GM12801 (cell line): ENCODE results near the gene CABCOCO1.

Experiments used
- TF ChIP-seq, protein P1 (sequence below): IDR thresholded peaks from one replicate; pipeline ENCODE4 v1.5.1; 2011; ENCODE audit warnings: control low read depth; ENCODE audit not compliant: insufficient read length; ENCODE audit errors: extremely low read depth

CABCOCO1 gene

DNA sequence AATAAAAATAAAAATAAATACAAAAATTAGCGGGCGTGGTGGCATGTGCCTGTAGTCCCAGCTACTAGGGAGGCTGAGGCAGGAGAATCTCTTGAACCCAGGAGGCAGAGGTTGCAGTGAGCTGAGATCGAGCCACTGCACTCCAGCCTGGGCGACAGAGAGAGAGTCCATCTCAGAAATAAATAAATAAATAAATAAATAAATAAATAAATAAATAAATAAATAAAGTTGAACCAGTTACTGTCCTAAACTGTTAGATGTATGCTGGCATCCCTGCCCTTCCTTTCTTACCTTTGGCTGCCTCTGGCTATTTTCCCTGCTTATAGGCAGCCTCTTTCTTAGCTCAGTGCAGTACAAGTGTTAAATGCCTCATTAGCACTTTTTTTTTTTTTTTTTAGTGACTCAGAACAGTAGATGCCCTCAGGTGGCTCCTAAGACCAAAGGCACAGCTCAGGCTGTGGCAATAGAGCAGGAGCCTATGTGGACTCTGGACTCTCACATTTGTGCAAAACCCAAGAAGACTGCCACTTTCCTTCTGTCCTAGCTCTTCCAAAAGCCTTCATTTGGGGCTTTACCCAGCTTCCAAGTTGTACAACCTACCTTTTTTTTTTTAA is 30.6 kb upstream of the CABCOCO1 start:
- TF ChIP-seq, protein P1, sequence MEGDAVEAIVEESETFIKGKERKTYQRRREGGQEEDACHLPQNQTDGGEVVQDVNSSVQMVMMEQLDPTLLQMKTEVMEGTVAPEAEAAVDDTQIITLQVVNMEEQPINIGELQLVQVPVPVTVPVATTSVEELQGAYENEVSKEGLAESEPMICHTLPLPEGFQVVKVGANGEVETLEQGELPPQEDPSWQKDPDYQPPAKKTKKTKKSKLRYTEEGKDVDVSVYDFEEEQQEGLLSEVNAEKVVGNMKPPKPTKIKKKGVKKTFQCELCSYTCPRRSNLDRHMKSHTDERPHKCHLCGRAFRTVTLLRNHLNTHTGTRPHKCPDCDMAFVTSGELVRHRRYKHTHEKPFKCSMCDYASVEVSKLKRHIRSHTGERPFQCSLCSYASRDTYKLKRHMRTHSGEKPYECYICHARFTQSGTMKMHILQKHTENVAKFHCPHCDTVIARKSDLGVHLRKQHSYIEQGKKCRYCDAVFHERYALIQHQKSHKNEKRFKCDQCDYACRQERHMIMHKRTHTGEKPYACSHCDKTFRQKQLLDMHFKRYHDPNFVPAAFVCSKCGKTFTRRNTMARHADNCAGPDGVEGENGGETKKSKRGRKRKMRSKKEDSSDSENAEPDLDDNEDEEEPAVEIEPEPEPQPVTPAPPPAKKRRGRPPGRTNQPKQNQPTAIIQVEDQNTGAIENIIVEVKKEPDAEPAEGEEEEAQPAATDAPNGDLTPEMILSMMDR: no peak

DNA sequence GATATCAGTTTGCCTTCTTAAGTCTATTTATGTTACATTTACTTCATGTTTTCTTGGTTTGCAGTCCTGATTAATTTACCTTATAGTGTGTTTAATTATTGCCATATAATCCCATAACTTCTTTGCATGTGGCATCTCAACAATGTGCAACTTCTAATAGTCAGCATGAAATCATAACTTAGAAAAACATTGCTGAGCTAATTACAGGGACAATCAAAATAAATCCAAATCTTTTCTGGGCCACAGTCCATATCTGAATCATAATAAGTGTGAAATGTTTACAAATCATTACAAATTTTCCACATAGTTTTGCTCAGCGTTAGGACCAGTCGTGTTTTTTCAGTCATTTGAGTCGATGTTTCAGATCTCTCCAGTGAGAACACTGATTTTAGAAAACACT is 29.1 kb upstream of the CABCOCO1 start:
- TF ChIP-seq, protein P1: no peak

DNA sequence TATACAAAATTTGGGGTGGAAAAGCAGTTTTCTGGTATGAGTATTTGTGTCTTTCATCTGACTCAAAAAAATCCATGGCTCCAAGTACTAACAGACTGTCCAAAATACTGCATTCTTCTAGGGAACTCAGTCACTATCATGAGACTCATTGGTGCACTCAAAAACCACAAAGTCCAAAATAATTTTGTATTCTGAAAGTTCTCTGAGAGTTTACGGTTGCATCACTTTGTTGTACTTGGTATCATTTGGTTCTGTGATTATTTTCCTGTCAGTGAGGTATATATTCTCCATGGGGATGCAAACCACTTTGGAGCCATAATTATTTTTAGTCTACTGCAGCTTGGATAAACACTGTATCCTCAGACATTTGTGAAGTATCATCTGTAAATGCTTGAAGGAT is 28.0 kb upstream of the CABCOCO1 start:
- TF ChIP-seq, protein P1: no peak

DNA sequence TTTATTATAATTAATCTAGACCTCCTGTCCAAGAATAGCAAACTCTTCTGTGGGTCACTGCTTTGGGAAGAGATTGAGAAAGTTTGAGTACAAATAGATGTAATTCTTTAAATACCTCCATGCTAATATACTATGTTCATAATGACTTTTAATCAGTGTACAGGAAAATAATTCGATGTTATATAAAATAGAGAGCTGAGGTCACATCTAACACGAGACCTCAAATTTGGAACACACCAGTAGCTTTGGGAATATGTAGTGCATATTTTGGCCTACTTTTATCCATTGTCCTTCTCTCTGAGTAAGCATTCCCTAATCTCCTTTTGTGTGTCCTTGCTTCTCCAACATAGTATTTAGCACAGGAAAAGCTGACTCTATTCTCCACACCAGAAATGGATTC is 27.3 kb upstream of the CABCOCO1 start:
- TF ChIP-seq, protein P1: no peak

DNA sequence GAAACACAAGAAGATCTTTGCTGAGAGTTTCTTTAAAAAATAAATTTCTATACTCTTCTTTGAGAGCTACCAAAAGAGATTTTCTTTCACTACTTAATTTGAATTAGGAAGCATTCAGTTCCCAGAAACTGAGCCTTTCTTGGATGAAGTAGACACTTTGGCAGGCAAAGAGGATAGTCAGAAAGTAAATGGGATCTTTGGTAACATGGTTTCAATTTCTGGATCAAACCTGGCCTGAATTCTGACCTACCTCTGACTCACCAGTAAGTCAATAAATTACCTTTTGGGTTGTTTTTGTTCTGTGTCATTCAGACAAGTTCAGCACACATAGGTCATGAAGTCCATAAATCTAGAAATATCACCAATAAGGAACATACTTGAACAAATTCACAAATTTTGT is 26.8 kb upstream of the CABCOCO1 start:
- TF ChIP-seq, protein P1: no peak

DNA sequence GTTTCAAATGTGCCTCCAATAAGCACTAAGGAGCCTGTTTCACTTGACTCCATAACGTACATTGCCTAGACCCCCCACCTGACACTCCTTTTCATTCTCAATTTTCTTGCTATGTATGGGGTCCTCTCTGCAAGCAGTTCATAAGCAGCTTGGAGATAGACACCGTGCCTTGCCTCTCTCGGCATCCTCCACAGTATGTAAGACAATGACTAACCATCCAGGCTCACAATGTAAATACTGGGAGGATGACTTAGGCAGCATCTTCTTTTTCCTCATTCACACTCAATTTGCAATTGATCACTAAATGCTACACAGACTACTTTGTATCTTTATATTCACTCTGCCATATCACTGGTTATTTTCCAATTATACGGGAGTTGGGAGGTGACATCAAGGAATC is 22.8 kb upstream of the CABCOCO1 start:
- TF ChIP-seq, protein P1: no peak

DNA sequence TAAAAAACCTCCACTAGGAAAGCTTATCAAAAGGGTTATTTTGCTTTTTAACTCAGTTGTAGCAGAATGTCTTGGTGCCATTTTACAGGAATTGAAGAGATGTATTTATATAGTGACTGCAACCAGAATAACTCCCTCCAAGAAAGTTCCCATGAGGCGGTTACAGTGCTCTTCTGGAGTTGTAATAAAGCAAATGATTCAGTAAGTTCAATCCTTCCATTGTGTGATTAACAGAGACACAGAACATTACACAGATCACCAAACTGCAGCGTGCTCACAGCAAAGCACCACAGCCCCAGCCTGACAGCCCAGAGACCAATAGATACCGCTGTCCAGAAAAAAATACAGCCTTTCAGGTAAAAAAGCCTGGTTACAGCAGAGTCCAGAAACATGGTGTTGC is 21.9 kb upstream of the CABCOCO1 start:
- TF ChIP-seq, protein P1: no peak
